Immature natural killer cell (primary cell): ENCODE data around the gene STK4. TPM values are rescaled to one million over a fixed set of nuclear protein-coding genes. Genes with fewer than 3 reads are reported as not detected.

ENCODE experiments used
- DNase-seq, 3 donors: peaks; one replicate each; pipeline ENCODE4 v3.0.0; 2022; ENCODE audit warnings: mixed read lengths in 1 of 3
- H3K27ac Mint-ChIP-seq, 6 donors: one replicate each; pipeline ENCODE4 v1.8.0; 2020; ENCODE audit warnings: mixed read lengths in 6 of 6, mild to moderate bottlenecking in 5 of 6, inconsistent platforms in 4 of 6, moderate library complexity in 3 of 6
- H3K27me3 Mint-ChIP-seq, 3 donors: one replicate each; pipeline ENCODE4 v1.8.0; 2020 to 2021; ENCODE audit warnings: low read depth in 3 of 3, mild to moderate bottlenecking in 3 of 3, mixed read lengths in 3 of 3, moderate library complexity in 3 of 3, inconsistent platforms in 1 of 3
- H3K36me3 Mint-ChIP-seq, 3 donors: one replicate each; pipeline ENCODE4 v1.8.0; 2020; ENCODE audit warnings: mixed read lengths in 3 of 3, inconsistent platforms in 2 of 3, mild to moderate bottlenecking in 2 of 3
- H3K4me1 Mint-ChIP-seq, 2 donors: one replicate each; pipeline ENCODE4 v1.8.0; 2020; ENCODE audit warnings: inconsistent platforms in 2 of 2, mild to moderate bottlenecking in 2 of 2, mixed read lengths in 2 of 2, moderate library complexity in 1 of 2
- H3K4me3 Mint-ChIP-seq, 5 donors: one replicate each; pipeline ENCODE4 v1.8.0; 2020; ENCODE audit warnings: mild to moderate bottlenecking in 5 of 5, mixed read lengths in 5 of 5, inconsistent platforms in 3 of 5, moderate library complexity in 3 of 5
- H3K9me3 Mint-ChIP-seq, 6 donors: one replicate each; pipeline ENCODE4 v1.8.0; 2020; ENCODE audit warnings: mild to moderate bottlenecking in 6 of 6, mixed read lengths in 6 of 6, inconsistent platforms in 4 of 6, moderate library complexity in 3 of 6
- polyA plus RNA-seq, 3 donors: library from polyadenylated mRNA; unstranded; fragments of 300-500 nt; fragmentation: Illumina TruSeq; gene quantifications; one replicate each; pipeline ENCODE4 v1.2.3, GENCODE V29; 2021

Gene STK4
- polyA plus RNA-seq, 3 donors from 2014 or later: 122 to 256 (median 133) TPM

DNA sequence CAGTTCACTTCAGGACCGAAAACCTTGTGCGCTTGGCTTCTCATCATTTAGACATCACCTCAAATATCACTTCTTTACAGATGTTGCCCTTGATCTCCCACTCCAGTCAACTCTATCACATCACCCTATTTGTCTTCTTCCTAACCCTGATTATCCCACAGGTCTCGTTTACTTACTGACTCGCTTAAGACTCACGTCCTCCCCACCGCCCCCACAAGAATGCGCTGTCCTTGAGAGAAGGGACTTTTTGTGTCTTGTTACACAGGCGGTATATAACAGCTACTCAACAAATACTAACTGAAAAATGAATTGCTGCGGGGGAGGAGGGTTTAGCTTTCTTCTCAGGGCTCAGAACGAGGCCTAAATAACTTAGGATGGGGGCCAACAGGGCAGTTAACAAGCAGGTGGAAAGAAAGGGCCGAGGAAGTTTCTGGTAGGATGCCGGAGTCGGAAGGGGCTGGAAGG lies 6.6 kb upstream of the STK4 start:
- Mint-ChIP-seq H3K36me3 (peaks cover 4 to 12% (median 12%) of the 10 kb centered on the region in 3 donors), H3K27me3 (peaks cover 0 to 2% (median 2%) of the 10 kb centered on the region in 3 donors), H3K27ac (peak overlapping the region; percentile 81 to 95 (median 94)), H3K4me1 (peaks cover 22 to 34% of the 10 kb centered on the region in 2 donors), H3K9me3 (no peaks in the 10 kb centered on the region), H3K4me3 (peak overlapping the region; percentile 94 to 99 (median 97))
- DNase-seq: peak; percentile 32 to 39 (median 38)

DNA sequence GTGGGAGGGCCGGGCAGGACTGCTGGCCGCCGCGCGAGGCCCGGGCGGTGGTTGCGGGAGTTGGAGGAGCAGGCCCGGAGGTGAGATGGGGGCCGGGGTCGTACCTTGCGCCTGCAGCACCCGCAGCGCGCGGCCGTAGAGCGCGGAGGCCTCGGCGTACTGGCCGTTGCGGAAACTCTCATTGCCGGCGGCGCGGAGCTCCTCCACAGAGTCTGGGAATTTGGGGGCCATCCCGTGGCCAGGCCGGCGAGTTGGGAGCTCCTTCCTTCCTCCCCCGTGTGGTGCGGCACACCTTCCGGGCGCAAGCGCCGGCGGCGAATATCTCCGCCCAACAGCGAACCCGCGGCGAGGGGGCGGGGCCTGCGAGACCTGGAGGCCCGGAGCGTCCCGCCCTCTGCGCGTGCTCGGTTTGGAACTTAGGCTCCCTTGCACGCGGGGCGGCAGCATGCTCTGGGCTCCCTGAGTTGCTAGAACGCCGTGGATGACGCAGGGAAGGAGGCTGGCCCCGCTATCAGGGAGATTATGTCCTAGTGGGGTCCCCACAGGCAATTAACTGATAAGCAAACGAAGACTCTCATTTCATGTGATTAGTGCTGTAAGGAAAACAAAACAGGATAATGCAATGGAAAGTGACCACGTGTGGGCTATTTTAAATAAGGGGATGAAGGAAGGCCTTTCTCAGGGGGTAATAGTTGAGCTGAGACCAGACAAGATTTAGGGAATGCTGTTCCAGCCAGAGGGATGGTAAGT lies 6.0 kb upstream of the STK4 start, which contains the start of gene TOMM34:
Gene TOMM34 (minus strand): TSS at position 295 of the 750 bp plus-strand sequence. CDS start 64 bp downstream, at position 231.
- H3K27me3 Mint-ChIP-seq: peaks cover 0 to 2% (median 2%) of the 10 kb centered on the region in 3 donors
- H3K9me3 Mint-ChIP-seq: no peaks in the 10 kb centered on the region
- peaks cover 23 to 36% of the 10 kb centered on the region in 2 donors for H3K4me1 Mint-ChIP-seq
- peak; percentile 89 to 92 (median 91) for DNase-seq
- H3K36me3 Mint-ChIP-seq: peaks cover 4 to 6% (median 6%) of the 10 kb centered on the region in 3 donors
- peak within 1 kb of the TSS; percentile 94 to 99 (median 97) for H3K4me3 Mint-ChIP-seq
- H3K27ac Mint-ChIP-seq: peak within 1 kb of the TSS; percentile 81 to 95 (median 94)

DNA sequence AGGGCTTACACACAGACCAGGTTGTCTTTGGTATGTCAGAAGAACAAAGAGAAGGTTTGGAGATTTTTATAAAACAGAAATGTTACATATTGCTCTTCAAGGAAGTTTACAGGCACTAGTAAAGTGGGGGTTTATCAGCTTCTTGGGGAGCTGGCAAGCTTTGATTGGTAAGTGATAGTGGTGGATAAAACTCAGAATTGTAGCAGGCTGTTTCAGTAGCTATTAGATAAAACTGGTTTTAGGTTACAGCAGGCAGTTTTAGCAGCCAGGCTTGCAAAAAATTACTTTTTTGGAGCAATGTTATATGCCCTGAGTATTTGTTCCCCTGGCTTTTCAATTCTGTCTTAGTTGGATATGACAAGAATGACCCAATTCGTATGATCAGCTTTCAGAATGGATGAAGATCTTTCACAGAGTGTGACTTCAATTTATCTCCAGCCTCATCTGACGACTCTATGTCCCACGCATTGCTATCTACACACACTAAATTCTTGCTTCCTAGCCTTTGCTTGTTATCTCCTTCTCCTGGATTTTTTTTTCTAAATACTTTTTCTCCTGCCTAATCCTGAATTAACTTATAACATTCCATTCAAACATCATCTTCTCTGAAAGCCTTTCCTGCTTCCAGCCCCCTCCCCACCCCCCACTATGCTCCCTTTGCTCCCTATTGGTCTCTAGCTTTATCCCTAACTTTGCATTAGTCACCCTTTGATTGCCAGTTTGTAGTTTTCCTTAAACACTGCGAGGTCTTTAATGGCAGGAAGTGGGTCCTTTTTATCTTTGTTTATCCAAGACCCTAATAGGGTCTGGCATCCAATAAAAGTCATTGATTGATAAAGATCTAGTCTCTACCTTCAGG lies 5.1 kb upstream of the STK4 start:
- Mint-ChIP-seq H3K27me3 (peaks cover 2 to 12% (median 4%) of the 10 kb centered on the region in 3 donors), H3K4me1 (peaks cover 32 to 45% of the 10 kb centered on the region in 2 donors), H3K9me3 (no peaks in the 10 kb centered on the region), H3K36me3 (no peaks in the 10 kb centered on the region), H3K4me3 (peak overlapping the region in 4 of 5 donors; percentile 54 to 97 (median 96)), H3K27ac (peak overlapping the region in 4 of 6 donors; percentile 34 to 87 (median 64))
- DNase-seq: no peak

DNA sequence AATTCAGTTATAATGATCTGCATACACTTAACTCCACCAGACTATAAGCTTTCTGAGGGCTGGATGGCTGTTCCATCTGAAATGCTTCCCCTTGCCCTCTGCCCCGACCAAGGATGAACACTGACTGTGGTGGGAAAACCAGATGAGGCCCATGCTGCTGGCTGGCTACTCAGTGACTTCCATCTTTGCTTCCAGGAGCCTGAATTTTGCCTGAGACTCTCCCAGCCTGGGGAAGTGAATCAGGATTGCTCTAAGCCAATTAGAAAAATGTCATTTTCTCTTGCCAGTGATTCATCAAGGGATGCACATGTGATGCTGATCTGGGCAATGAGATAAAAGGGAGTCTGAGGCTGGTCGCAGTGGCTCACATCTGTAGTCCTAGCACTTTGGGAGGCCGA lies 4.4 kb upstream of the STK4 start:
- Mint-ChIP-seq H3K36me3 (no peaks in the 10 kb centered on the region), H3K27me3 (peaks cover 8 to 18% (median 8%) of the 10 kb centered on the region in 3 donors), H3K27ac (peak overlapping the region in 1 of 6 donors; percentile 22), H3K4me1 (peaks cover 32 to 45% of the 10 kb centered on the region in 2 donors), H3K9me3 (no peaks in the 10 kb centered on the region), H3K4me3 (peak overlapping the region in 2 of 5 donors; percentile 25 to 26)
- DNase-seq: no peak

DNA sequence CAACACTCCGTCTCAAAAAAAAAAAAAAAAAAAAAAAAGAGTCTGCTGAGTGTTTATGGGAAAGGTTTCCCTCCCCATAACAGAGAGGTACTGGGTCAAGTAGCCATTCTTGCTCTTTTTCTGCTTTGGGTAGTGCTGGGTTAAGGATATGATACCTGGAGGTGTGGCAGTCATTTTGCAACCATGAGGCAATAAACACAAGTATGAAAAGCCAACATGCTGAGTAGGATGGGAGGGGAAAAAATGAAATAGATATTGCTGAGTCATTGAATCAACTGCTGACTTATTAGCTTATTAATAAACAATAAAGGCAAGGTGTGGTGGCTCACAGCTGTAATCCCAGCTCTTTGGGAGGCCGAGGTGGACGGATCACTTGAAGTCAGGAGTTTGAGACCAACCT lies 3.8 kb upstream of the STK4 start:
- Mint-ChIP-seq H3K27ac (no peak overlapping the region), H3K9me3 (no peaks in the 10 kb centered on the region), H3K4me1 (peaks cover 34 to 50% of the 10 kb centered on the region in 2 donors), H3K36me3 (peaks cover 0 to 2% (median under 1%) of the 10 kb centered on the region in 3 donors), H3K4me3 (no peak overlapping the region), H3K27me3 (peaks cover 12 to 24% (median 13%) of the 10 kb centered on the region in 3 donors)
- DNase-seq: no peak

DNA sequence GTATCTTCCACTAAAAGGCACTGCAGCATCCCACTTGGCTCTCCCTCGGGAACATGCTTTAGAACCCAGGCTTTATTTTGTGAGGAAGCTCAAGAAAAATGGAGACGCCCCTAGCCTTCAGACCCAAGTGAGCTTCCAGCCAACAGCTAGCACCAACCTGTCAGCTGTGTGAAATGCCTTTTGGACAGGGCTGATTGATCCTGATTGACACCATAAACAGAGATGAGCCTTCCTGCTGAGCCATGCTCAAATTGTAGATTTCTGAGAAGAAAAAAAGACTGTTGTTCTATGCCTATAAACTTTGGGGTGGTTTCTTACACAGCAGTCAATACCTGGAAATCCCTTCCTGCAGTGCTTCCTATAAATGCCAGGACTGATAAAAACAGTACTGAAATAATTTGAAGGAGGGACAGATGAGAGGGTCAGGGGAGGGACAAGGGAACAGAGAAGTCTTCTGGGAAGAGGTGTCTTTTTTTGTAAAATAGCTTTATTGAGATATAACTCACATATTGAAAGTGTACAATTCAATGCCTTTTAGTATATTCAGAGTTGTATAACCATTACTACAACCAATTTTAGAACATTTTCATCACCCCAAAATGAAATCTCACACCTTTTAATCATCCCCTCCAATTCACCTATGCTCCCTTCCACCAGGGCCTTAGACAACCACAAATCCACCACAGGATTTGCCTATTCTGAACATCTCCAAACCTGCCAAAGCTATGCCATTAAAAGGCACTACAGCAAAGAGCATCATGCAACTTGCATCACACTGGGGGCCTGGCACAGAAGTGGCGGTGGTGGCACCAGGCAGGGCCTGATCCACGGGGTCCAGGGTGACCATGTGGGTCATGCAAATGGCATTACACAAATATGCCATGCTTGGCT lies 2.7 kb upstream of the STK4 start:
- peaks cover 38 to 51% of the 10 kb centered on the region in 2 donors for H3K4me1 Mint-ChIP-seq
- peaks cover 13 to 25% (median 14%) of the 10 kb centered on the region in 3 donors for H3K27me3 Mint-ChIP-seq
- no peak for DNase-seq
- H3K27ac Mint-ChIP-seq: peak overlapping the region in 1 of 6 donors; percentile 26
- H3K9me3 Mint-ChIP-seq: no peaks in the 10 kb centered on the region
- peak overlapping the region in 1 of 5 donors; percentile 25 for H3K4me3 Mint-ChIP-seq
- peaks cover 3 to 6% (median 5%) of the 10 kb centered on the region in 3 donors for H3K36me3 Mint-ChIP-seq

DNA sequence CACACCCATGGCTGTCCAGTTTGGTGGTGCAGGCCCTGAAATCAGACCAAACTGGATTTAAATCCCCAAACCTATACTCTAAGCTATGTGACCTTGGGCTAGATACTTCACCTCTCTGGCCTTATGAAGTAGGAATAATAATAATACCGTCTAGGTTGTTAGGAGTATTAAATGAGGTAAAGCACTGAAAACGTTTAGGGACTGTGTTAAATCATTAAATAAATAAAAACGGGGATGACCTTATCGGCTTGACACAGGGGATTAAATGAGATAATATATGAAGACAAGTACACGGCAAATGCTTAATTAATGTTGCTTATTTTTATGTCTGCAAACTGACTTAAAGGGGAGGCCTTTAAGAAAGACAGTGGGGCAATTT lies 672 bp upstream of the STK4 start:
- no peak for DNase-seq
- H3K36me3 Mint-ChIP-seq: peaks cover 5 to 8% (median 6%) of the 10 kb centered on the region in 3 donors
- peaks cover 13 to 23% (median 13%) of the 10 kb centered on the region in 3 donors for H3K27me3 Mint-ChIP-seq
- H3K4me3 Mint-ChIP-seq: peak overlapping the region; percentile 93 to 99 (median 96)
- H3K27ac Mint-ChIP-seq: peak overlapping the region; percentile 94 to 98 (median 96)
- peaks cover 43 to 53% of the 10 kb centered on the region in 2 donors for H3K4me1 Mint-ChIP-seq
- no peaks in the 10 kb centered on the region for H3K9me3 Mint-ChIP-seq

DNA sequence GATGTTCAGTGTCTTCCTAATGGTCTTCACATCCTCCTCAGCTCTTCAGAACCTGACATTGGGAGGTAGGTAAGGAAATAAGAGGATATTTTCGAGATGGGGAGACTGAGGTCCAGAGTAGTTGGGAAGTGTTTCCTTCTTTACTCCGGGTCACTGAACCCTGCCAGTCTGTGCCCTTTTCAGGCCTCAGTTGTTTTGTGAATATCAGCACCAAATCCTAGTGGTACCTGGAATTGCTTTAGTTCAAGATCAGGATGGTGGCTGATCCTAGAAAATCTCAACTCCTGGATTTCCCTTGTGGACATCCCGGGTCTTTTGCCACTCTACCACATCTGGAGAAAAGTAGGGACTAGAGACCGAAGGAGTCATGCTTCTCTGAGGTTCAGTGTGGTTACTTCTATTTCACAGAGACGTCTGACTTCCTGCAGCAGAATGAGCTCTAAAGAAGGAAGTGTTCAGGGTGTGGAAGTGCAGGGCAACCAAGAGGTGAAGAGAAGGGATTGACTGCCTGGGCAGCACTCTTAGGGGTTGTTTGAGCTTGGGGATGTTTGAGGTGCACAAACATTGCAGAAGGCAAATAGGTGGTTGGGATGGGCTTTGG lies 995 bp downstream of the STK4 start:
- peak; percentile 62 to 64 (median 63) for DNase-seq

DNA sequence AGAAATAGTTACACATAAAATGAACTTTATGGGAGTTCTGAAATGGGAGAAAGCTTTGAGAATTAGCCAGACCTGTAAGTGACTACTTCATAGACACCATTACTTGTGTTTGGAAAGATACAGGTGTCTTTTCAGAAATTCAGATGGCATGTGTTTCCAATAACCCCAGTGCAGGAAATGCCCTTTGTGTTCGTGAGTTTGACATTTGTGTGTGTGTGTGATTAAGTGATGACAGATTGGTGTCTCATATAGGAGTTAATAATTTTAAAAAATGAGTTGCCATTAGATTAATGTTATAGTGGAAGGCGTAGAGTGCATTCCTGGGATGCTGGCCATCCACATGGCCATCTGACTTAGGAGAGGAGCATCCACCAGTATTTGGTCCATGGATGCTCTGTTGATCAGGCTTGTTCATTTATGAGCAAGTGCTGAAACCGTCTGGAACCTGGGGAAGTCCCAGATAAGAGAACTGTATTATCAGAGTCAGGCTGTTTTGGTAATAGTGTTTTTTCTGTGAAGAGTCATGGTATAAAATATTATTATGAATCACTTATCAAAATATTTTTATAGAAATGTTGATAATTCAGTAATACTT lies 3.1 kb downstream of the STK4 start:
- Mint-ChIP-seq H3K27me3 (peaks cover 13 to 23% (median 14%) of the 10 kb centered on the region in 3 donors), H3K4me3 (peak overlapping the region; percentile 93 to 99 (median 96)), H3K27ac (peak overlapping the region; percentile 94 to 98 (median 96)), H3K9me3 (no peaks in the 10 kb centered on the region), H3K36me3 (peaks cover 15 to 24% (median 18%) of the 10 kb centered on the region in 3 donors), H3K4me1 (peaks cover 67 to 86% of the 10 kb centered on the region in 2 donors)
- no peak for DNase-seq

More for the DNA sequence above, 995 bp downstream of the STK4 start:
- H3K4me1 Mint-ChIP-seq: peaks cover 55 to 65% of the 10 kb centered on the region in 2 donors
- peak overlapping the region; percentile 94 to 98 (median 96) for H3K27ac Mint-ChIP-seq
- H3K36me3 Mint-ChIP-seq: peaks cover 5 to 8% (median 6%) of the 10 kb centered on the region in 3 donors
- H3K9me3 Mint-ChIP-seq: no peaks in the 10 kb centered on the region
- peak overlapping the region; percentile 93 to 99 (median 96) for H3K4me3 Mint-ChIP-seq
- H3K27me3 Mint-ChIP-seq: peaks cover 13 to 23% (median 14%) of the 10 kb centered on the region in 3 donors

DNA sequence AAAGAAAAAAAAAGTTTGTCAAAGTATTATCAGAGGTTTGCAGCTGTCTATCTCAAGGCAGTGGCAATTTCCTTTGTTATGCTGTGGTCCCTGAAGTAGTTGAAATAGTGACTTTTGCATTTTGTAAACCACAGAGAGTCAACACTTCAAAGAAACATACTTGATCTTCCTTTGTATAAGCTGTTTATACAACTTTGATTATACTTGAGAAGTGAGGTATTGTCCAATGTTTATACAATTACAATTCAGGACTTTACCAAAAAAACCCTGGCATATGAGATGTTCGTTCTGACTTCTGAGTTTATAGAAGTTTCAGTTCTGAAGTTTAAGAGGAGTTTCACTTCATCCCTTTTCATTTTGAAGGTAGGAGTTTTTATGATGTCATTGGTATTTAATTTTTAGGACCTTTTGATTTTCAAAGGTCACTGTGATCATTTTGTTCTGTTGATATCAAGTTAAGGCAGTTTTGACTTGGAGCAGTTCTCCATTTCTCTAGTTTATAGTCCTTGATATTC lies 4.0 kb downstream of the STK4 start:
- H3K4me3 Mint-ChIP-seq: peak overlapping the region; percentile 79 to 99 (median 96)
- H3K27me3 Mint-ChIP-seq: peaks cover 13 to 23% (median 14%) of the 10 kb centered on the region in 3 donors
- H3K4me1 Mint-ChIP-seq: peaks cover 70 to 92% of the 10 kb centered on the region in 2 donors
- peaks cover 22 to 33% (median 26%) of the 10 kb centered on the region in 3 donors for H3K36me3 Mint-ChIP-seq
- H3K27ac Mint-ChIP-seq: peak overlapping the region; percentile 94 to 98 (median 96)
- H3K9me3 Mint-ChIP-seq: no peaks in the 10 kb centered on the region
- peak; percentile 57 to 68 (median 58) for DNase-seq

DNA sequence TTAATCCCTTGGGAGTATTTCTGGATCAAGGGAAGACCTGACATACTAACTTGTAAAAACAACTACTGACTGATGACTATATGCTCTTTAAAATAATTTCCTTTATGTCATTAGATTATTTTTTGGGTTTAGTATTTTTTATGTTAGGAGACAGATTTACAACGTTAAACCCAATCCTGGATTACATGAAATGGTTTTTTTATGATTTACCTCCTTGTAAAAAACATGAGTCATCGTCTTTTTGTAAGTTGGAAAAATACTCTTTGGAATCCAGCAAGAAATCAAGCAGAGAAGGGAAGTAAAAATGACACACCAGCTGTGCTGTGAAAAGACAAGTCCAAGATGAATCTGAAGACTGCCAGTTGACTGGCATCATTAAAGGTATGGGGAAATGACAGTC lies 6.7 kb downstream of the STK4 start:
- Mint-ChIP-seq H3K36me3 (peaks cover 32 to 46% (median 35%) of the 10 kb centered on the region in 3 donors), H3K4me1 (peaks cover 74 to 100% of the 10 kb centered on the region in 2 donors), H3K27me3 (peaks cover 0 to 2% (median 0%) of the 10 kb centered on the region in 3 donors), H3K27ac (peak overlapping the region; percentile 73 to 96 (median 82)), H3K9me3 (no peaks in the 10 kb centered on the region), H3K4me3 (peak overlapping the region in 2 of 5 donors; percentile 25 to 45)
- DNase-seq: no peak
